C1 segment of cervical spinal cord (tissue), 14 donors: Measurements from ENCODE around the gene CD300E.
"Not testable (repeated sequence)": the region's sequence is repeated elsewhere in the genome, so short reads cannot be mapped to it uniquely, and the experiment has no call there.

Experiments used
- DNase-seq, 14 donors: peaks; one replicate each; lab custom pipeline; 2025; lab: John Stamatoyannopoulos, UW

Gene CD300E

DNA sequence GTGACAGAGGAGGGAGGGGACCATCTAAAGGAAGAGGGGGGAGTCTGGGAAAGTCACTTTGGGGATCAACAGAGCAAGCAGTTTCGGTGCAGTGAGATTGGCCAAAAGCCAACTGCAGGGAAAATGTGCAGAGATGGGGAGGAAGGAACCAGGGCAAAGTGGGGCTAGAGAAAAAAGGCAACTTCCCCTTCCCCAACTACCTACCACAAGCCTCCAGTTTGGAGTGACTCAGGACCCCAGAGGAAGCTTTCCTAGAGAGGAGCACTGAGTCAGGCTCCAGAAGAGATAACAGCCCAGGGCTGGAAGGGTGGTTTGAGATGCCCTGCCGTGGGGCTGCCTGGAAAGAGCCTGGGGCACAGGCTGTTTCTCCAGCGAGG lies 24.5 kb downstream of the CD300E start:
- no peak for DNase-seq

DNA sequence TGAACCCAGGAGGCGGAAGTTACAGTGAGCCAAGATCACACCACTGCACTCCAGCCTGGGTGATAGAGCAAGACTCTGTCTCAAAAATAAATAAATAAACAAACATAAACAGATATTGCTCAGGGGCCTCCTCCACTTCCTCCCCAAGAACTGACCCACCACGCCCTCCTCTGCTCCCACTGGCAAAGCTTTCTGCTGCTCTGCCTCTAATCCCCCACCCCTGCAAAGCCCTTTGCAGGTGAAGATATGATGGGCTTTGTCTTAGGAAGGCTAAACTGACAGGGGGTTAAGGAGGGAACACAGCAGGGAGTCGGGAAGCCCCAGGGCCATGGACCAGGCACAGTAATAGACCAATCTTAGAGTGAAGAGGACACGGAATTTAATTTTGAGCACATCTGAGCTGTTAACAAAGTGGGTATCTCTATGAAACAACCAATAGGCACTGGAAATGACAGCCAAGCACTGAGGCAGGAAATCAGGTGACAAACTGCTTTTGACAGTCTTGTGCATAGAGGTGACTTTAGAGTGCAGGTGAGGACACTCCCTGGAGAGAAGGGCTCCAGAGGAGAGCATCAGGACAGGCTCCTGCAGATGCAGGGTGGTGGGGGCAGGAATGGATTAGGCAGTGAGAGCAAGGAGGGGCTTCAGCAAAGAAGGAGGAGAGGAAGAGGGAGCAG lies 25.1 kb downstream of the CD300E start:
- DNase-seq = no peak

GRCh38 chr17:74597069-74597790 lies 26.3 kb downstream of the CD300E start:
- DNase-seq = no peak

DNA sequence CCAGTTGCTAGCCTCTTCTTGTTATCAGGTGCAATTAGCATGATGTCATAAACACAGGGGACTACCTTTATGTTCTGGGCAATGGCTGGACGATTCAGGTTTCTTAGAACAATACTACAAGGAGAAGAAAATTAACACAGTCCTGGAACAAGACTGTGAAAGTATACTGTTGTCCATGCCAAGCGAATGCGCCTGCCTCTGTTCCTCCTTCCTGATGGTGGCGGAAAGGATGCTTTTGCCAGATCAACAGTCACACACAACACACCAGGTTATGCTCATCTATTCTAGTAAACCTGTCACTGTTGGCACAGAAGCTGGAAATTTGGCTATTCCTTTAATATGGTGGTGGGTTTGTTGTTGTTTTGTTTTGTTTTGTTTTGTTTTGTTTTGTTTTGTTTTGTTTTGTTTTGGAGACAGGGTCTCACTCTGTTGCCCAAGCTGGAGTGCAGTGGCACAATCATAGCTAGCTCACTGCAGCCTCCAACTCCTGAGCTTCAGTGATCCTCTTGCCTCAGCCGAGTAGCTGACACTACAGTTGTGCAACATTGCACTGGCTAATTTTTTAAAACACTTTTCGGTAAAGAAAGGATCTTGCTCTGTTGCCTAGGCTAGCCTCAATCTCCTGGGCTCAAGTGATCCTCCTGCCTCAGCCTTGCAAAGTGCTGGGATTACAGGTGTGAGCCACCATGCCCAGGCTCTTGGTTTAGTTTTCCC lies 28.3 kb downstream of the CD300E start:
- no peak for DNase-seq

DNA sequence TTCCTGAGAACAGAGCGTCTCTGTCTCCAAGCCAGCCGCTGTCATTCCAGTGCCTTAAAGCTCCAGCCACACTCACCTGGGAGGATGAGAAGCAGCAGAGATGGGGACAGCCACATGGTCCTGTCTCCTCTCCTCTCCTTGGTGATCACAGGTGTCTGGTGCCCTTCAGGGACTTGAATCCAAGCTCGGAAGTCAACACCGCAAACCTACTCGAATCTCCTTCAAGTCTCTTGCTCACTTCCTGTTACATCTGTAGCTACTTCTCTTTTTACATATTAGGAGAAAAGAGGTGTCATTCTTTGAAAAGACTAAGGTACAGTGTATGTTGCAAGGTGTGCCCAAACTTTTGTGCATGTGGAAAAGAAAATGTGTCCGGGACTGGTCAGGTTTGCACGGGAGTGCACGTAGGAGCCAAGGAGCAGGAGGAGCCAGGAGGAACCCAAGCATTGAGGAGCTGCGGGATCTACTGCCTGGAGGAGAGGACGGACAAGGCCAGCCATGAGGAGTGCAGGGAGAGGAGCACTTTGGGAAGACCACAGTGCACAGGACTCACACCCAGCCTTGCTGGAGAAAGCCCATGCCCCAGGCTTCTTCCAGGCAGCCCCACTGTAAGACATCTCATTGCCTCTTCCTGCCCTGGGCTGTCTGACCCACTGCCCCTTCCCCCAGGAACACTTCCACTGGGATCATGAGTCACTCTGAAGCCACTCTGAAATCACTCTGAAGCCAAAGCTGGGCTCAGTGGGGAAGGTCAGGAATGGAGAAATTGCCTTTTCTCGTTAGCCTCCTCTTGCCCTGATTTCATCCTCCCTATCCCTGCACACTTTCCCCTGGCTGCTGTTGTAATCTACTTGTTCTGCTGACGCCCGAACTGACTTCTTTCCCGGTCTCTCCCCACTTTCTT lies 31.2 kb downstream of the CD300E start, which contains the start of gene CD300LD:
TSS of gene CD300LD (minus strand) at position 197 of the 904 bp plus-strand sequence. CDS start at position 116, 81 bp downstream.
- no peak for DNase-seq

DNA sequence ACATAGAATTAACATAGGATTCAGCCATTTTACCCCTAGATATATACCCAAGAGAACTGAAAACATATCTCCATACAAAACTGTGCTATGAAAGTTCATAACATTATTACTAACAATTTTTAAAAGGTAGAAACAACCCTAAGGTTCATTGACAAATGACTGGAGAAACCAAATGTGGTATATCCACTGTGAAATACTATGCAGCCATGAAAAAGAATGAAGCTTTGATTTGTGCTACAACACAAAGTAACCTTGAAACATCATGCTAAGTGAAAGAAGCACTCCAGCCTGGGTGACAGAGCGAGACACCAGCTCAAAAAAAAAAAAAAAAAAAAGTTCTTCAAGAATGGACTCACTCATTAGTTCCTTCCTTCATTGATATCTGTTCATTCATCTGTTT lies 32.0 kb downstream of the CD300E start:
- no peak for DNase-seq

DNA sequence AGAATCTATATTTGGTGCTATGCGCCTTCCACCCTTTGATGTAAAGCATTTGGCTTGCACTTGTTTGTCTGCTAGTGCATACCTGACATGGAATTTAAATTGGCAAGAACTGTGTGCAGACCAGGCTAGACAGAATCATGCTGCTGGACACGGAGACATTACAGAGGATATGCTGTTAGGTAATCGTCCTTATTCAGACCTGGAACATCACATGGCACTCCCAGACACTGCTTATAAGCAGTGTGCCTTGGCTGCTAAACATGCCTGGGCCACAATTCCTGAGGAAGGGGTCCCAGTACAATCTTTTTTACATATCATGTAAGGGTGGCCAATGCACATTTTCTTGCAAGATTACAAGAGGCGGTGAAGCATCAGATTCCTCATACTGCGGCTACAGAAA lies 37.8 kb downstream of the CD300E start:
- DNase-seq = no peak

GRCh38 chr17:74584292-74585060 lies 39.1 kb downstream of the CD300E start:
- no peak for DNase-seq

- DNase-seq = no peak
Observed at GRCh38 chr17:74582633-74583032, 40.9 kb downstream of the CD300E start.

DNA sequence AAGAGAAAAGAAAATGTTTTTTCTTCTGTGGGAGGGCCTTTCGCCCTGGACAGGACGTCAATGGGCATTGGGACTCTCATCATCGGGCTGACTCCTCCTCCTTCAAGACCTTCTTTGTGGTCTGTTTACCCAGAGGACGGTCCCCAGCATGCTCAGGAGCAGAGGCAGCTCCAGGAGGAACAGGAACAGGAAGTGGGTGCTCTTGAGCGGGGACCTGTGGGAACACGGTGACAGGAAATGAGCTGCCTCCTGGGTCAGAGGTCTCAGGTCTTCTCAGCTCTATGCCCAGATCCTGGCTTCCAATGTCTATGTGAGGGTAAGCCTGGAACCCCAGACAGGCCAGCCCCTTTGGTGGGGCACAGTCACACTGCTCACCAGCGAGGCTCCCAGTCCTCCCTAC lies 43.6 kb downstream of the CD300E start:
- no peak for DNase-seq

DNA sequence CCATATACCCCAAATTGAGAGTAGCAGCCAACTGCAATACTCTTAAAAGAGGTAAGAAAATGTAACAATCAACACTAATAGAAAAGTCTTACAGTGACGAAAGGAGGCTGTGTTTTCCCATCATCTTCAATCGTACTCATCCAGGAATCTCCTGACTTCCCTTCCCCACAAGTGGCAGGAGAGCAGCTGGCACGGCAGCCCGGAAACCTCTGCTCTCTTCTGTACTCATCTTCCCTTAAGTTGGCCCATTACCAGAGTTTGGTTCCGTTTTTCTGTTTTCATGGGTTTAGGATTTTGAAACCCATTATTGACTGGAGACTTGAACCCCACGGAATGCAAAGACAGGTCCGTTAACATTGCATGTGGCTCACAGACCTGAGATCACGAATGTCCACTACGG lies 44.6 kb downstream of the CD300E start:
- DNase-seq = no peak

- DNase-seq = no peak
Observed at GRCh38 chr17:74574489-74575142, 48.9 kb downstream of the CD300E start.

DNA sequence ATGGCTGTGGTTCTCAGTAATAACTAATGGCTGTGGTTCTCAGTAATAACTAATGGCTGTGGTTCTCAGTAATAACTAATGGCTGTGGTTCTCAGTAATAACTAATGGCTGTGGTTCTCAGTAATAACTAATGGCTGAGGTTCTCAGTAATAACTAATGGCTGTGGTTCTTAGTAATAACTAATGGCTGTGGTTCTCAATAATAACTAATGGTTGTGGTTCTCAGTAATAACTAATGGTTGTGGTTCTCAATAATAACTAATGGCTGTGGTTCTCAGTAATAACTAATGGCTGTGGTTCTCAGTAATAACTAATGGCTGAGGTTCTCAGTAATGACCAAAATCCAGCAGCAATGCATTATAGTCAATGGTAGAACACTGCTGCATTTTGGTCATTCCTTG lies 49.9 kb downstream of the CD300E start:
- not testable (repeated sequence) for DNase-seq

DNA sequence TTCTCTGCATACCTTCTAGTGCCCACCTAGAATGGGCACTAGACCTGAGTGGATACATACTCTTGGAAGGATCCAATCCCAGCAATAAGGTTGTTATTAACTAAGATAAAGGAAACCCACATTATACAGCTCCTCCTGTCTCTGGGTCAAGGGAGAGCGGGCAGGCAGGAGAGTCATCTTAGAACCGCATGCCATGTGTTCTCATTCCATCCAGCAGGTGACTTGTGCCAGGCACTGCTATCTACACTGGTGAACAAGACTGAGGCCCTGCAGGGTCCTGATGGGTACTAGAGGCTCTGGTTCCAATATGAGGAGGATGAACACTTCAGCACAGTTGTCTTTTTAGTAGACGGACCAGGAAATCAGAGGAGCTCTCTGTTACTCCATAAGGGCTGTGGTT lies 50.4 kb downstream of the CD300E start:
- DNase-seq = no peak

GRCh38 chr17:74571621-74572270 lies 51.8 kb downstream of the CD300E start:
- no peak for DNase-seq

DNA sequence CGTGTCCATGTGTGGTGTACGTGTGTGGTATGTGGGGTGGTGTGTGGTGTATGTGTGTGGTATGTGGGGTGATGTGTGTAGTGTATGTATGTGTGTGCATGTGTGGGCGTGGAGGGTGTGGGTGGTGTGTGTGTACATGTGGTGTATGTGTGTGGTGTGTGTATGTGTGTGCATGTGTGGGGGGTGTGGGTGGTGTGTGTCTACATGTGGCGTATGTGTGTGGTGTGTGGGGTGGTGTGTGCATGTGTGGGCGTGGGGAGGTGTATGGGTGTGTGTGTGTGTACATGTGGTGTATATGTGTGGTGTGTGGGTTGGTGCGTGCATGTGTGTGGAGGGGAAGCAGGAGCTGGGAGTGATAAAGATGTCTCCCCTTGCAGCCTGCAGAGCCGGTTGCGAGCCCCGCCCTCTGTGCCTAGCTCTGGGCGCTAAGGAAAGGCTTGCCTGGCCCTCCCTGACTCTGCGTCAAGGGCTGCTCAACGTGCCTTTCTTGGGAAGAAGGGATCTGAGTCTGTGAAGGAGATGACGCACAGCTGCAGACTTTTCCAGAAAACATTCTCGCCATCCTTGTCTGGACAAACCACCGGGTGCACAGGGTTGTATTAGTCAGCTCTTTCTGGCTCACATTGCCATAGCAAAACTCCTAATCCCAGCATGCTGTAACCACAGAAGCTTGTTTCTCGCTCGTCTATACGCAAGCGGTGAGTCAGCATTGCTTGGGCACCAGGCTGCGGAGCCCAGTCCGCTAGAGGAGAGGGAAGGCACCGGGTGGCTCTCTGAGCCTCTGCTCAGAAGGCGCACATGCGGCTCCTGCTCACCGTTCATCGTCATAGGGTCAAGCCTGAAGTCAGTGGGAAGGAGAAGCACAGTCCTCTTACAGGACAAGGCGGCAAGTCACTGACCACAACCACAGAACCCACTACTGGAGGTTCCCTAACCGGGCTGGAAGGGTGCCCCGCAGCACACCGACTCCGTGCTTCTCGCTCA lies 54.2 kb downstream of the CD300E start:
- peak in 4 of 14 donors; percentile 7 to 58 (median 28) for DNase-seq

DNA sequence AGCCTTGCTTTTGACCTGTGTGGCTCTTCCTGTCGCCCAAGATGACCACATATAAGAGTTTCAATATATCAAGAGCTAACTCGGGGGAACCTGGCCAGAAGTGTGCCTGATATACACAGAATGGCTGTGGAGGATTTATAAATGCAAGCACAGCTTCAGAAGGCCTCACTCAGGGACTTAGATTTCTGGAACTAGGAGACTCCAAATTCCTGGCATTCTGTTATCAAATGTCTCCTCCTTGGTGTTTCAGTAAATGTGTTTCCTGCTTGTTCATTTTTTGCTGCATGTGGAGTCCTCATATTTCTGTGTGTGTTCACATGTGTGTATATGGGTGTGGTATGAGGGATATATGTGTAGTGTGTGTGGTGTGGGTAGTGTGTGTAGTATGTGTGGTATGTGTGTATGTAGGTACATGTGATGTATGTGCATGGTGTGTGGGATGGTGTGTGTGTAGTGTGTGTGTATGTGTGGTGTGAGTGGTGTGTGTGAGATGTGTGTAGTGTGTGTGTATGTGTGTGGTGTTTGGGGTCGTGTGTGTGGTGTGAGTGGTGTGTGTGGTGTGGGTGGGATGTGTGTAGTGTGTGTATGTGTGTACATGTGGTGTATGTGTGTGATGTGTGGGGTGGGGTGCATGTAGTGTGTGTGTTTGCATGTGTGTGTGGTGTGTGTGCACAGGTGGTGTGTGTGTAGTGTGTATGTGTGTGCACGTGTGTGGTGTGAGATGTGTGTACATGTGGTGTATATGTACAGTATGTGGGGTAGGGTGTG lies 55.2 kb downstream of the CD300E start:
- no peak for DNase-seq

- DNase-seq = peak in 1 of 14 donors; percentile 19
Observed at GRCh38 chr17:74567397-74567796, 56.1 kb downstream of the CD300E start, which contains the start of gene CD300H. Gene CD300H, minus strand, starts transcription at chr17:74567509.
